ENCODE data around the gene KDM4D.
"Not testable (repeated sequence)": the region's sequence is repeated elsewhere in the genome, so short reads cannot be mapped to it uniquely, and the experiment has no call there.

The KDM4D gene

GRCh38 chr11:94973099-94973968 is at the start of gene KDM4D, which contains the start of gene CWC15:
Gene KDM4D, plus strand, starts transcription at chr11:94973709. Its CDS starts 23,664 bp downstream, at chr11:94997373.
Gene CWC15, minus strand, starts transcription at chr11:94973556. Its CDS starts 1,371 bp downstream, at chr11:94972185.
- peak; percentile 72 for DNase-seq (ENCODE audit: low read depth)

- no peak for DNase-seq (ENCODE audit: low read depth)
Observed at GRCh38 chr11:94924171-94924572, 49.3 kb upstream of the KDM4D start.

GRCh38 chr11:94924612-94925011 is 48.9 kb upstream of the KDM4D start:
- DNase-seq (ENCODE audit: low read depth), result no peak

- DNase-seq (ENCODE audit: low read depth), result no peak
Observed at GRCh38 chr11:94925422-94926270, 47.9 kb upstream of the KDM4D start.

GRCh38 chr11:94926271-94926625 is 47.3 kb upstream of the KDM4D start:
- DNase-seq (ENCODE audit: low read depth), result no peak

GRCh38 chr11:94926698-94927237 is 46.7 kb upstream of the KDM4D start:
- peak; percentile 73 for DNase-seq (ENCODE audit: low read depth)

GRCh38 chr11:94928117-94928990 is 45.2 kb upstream of the KDM4D start:
- no peak for DNase-seq (ENCODE audit: low read depth)

GRCh38 chr11:94932072-94932471 is 41.4 kb upstream of the KDM4D start:
- not testable (repeated sequence) for DNase-seq (ENCODE audit: low read depth)

GRCh38 chr11:94932503-94932902 is 41.0 kb upstream of the KDM4D start:
- DNase-seq (ENCODE audit: low read depth), result no peak

GRCh38 chr11:94933223-94934130 is 40.0 kb upstream of the KDM4D start:
- DNase-seq (ENCODE audit: low read depth), result peak; percentile 94

- no peak for DNase-seq (ENCODE audit: low read depth)
Observed at GRCh38 chr11:94934362-94934761, 39.1 kb upstream of the KDM4D start.

GRCh38 chr11:94934846-94935245 is 38.7 kb upstream of the KDM4D start:
- DNase-seq (ENCODE audit: low read depth), result no peak

GRCh38 chr11:94938095-94939055 is 35.1 kb upstream of the KDM4D start:
- DNase-seq (ENCODE audit: low read depth), result no peak

GRCh38 chr11:94939346-94939745 is 34.2 kb upstream of the KDM4D start:
- no peak for DNase-seq (ENCODE audit: low read depth)

GRCh38 chr11:94941131-94941530 is 32.4 kb upstream of the KDM4D start:
- no peak for DNase-seq (ENCODE audit: low read depth)

- no peak for DNase-seq (ENCODE audit: low read depth)
Observed at GRCh38 chr11:94946812-94947211, 26.7 kb upstream of the KDM4D start.

GRCh38 chr11:94948070-94948617 is 25.4 kb upstream of the KDM4D start:
- DNase-seq (ENCODE audit: low read depth), result no peak

GRCh38 chr11:94954753-94955152 is 18.8 kb upstream of the KDM4D start:
- no peak for DNase-seq (ENCODE audit: low read depth)

- DNase-seq (ENCODE audit: low read depth), result no peak
Observed at GRCh38 chr11:94956963-94957362, 16.5 kb upstream of the KDM4D start.

All from HS-5 (cell line).